ENCODE results near the gene RUNX3. TPM values are rescaled to one million over a fixed set of nuclear protein-coding genes. Genes with fewer than 3 reads are reported as not detected.

RUNX3 gene
- polyA plus RNA-seq, 6 donors from 2014 or later: 14.7 to 28.7 (median 18.2) TPM

DNA sequence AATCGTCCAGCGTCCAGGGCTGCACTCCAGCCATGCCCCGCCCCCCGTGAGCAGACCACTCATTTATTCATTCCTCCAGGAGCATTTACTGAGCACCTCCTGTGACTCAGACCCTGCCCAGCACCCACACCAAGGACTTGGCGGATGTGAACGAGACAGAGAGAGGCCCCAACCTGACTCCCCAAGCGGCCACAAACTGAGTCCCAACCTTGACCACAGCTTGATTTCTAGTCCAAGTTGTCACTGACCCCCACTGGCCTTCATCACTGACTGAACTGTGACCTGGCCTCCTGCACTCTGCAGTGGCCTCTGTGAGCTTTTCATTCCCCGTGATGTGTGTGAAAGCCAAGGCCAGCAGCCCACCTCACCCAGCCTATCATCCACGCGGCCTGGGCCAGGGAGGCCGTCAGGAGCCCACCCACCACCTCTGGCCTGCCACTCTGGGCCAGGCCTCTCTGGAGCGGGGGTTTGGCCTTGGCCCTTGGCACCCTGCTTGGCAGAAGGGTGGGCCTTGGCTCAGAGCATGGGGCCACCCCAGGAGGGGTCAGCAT is 19.3 kb upstream of the RUNX3 start:
- Mint-ChIP-seq H3K36me3 (no peaks in the 10 kb centered on the region), H3K4me3 (no peak overlapping the region), H3K27me3 (no peaks in the 10 kb centered on the region), H3K27ac (peak overlapping the region in 1 of 6 donors; percentile 39), H3K9me3 (no peaks in the 10 kb centered on the region), H3K4me1 (peaks cover 17 to 49% (median 27%) of the 10 kb centered on the region in 3 donors)
- DNase-seq: no peak
- no peak for ATAC-seq (ENCODE audit: low read depth in 2 of 2)

DNA sequence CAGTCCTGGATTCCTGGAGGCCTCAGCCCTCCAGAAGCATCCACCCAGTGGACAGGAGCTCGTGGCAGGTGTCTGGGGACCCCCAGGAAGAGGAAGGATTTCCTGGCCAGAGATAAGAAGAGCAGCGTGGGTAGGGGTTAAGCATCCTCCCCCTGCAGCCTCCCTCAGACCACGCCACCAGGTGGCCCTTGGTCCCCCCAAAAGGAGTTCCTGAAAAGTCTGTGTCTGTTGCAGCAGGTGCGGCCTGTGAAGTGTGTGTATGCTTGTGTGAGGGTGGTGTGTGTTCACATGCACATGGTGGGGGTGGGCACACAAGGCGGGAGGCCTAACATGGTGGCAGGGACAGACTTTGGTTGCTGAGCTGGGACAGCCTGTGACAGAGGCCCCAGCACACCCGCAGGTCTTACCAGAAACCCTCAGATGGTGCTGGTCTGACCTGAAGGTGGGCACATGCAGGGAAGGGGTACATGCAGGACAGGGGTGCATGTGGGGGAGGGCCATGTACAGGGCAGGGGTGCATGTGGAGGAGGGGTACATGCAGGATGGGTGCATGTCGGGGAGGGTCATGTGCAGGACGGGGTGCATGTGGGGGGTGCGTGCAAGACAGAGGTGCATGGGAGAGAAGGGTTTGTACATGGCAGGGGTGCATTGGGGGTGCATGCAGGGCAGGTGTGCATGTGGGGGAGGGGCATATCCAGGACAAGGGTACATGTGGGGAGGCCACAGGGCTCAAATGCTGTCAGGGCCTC is 18.2 kb upstream of the RUNX3 start:
- Mint-ChIP-seq H3K4me1 (peaks cover 12 to 38% (median 19%) of the 10 kb centered on the region in 3 donors), H3K27ac (peak overlapping the region in 2 of 6 donors; percentile 58 to 69), H3K4me3 (no peak overlapping the region), H3K9me3 (no peaks in the 10 kb centered on the region), H3K36me3 (no peaks in the 10 kb centered on the region), H3K27me3 (no peaks in the 10 kb centered on the region)
- no peak for DNase-seq
- peak; percentile 52 to 64 for ATAC-seq (ENCODE audit: low read depth in 2 of 2)

DNA sequence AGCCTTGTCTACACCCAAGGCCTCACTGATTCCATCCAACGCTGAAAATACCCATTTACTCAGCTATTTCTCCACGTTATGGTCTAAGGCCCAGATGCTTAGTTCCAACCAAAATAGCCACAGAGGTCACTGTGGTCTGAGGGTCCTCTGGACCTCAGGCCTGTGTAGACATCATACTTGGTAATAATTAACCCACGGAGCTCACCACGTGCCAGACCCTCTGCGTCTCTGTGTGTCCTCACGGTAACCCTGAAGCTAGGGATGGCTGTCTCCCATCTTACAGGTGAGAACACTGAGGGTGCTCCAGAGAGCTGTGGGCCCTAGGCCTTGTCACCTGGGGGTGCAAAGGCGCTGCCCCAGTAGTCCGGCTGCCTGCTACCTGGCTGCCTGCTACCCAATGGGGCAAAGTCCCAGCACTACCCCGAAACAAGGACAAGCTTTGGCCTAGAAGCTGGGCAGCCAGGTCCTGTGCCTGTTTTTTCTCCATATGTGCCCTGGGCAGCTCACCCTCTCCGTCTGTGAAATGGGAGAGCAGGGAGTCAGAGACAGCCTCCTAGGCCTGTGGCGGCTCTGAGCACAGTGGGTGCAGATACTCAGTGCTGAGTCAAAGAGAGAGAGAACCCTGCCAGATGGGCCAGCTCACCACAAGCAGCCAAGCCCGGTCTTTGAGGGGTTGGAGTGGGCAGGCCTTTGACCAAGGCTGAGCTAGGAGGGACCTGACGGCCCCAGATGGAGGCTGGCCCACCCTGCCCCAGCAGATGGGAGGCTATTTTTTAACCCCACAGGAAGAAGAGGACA is 17.0 kb upstream of the RUNX3 start:
- Mint-ChIP-seq H3K36me3 (no peaks in the 10 kb centered on the region), H3K27ac (peak overlapping the region in 4 of 6 donors; percentile 5 to 58 (median 49)), H3K4me3 (no peak overlapping the region), H3K4me1 (peaks cover 11 to 29% (median 14%) of the 10 kb centered on the region in 3 donors), H3K27me3 (peaks cover 0 to 3% (median 0%) of the 10 kb centered on the region in 3 donors), H3K9me3 (no peaks in the 10 kb centered on the region)
- no peak for DNase-seq
- no peak for ATAC-seq (ENCODE audit: low read depth in 2 of 2)

DNA sequence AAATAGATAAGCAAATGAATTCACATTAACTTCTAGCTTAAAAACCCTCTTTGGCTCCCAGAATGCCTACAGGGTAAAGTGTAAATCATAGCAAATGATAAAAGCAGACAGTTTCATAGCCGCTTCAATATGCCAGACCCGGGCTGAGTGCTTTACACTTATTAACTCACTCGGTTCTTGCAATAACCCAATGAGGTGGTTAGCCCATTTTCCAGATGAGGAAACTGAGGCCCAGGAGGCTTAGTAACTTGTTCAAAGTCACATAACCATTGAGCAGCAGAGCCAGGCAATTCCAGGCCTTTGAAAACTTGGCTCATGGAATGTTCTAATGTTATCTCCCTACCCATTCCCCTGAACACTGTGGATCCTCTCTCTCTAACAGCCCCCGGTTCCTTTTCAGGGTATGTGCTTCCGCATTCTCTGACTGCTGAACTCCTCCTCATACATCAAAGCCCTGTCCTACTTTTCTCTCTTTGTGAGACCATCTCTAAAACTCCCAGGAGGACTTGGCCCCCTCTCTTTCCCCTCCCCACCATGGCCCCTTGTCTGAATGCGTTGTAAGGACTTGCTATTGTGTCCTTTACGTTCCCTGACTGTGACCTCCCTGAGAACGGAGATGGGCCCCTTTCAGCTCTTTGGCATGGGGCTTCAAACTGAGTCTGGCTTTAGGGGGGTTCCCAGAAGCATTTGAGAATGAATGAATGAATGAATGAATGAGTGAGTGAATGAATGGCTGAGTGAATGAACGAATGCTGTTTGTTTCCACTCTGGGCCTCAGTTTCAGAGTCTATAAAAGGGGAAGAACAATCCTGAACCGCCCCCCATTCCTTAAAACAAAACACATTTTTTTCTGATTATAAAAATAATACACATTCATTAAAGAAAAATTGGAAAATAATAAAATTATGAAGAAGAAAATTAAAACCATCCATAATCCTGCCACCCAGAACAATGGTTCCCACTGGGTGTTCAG is 15.6 kb upstream of the RUNX3 start:
- Mint-ChIP-seq H3K36me3 (no peaks in the 10 kb centered on the region), H3K4me3 (no peak overlapping the region), H3K9me3 (no peaks in the 10 kb centered on the region), H3K27ac (no peak overlapping the region), H3K4me1 (peaks cover 14 to 25% (median 23%) of the 10 kb centered on the region in 3 donors), H3K27me3 (peaks cover 0 to 3% (median 0%) of the 10 kb centered on the region in 3 donors)
- DNase-seq: no peak
- no peak for ATAC-seq (ENCODE audit: low read depth in 2 of 2)

DNA sequence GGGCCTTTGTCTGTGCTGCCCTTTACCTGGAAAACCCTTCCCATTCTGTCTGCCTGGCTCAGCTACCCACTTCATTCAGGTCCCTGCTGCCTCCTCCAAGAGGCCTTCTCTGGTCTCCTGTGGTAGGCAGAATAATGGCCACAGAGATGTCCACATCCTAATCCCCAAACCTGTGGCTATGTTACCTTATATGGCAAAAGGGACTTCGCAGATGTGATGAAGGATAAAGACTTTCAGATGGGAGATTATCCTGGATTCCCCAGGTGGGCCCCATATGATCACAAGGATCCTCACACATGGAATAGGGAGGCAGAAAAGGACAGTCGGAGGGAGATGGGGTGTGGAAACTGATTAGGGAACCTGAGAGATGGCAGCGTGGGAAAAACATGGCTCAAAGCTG is 14.2 kb upstream of the RUNX3 start:
- no peaks in the 10 kb centered on the region for H3K36me3 Mint-ChIP-seq
- H3K27ac Mint-ChIP-seq: peak overlapping the region in 4 of 6 donors; percentile 0 to 91 (median 25)
- no peak for ATAC-seq (ENCODE audit: low read depth in 2 of 2)
- H3K4me1 Mint-ChIP-seq: peaks cover 14 to 25% (median 23%) of the 10 kb centered on the region in 3 donors
- no peak overlapping the region for H3K4me3 Mint-ChIP-seq
- no peaks in the 10 kb centered on the region for H3K9me3 Mint-ChIP-seq
- DNase-seq: no peak
- peaks cover 0 to 3% (median 0%) of the 10 kb centered on the region in 3 donors for H3K27me3 Mint-ChIP-seq

GRCh38 chr1:24942789-24943188 is 12.7 kb upstream of the RUNX3 start:
- no peak overlapping the region for H3K4me3 Mint-ChIP-seq
- peaks cover 8 to 17% (median 14%) of the 10 kb centered on the region in 3 donors for H3K4me1 Mint-ChIP-seq
- H3K27me3 Mint-ChIP-seq: peaks cover 0 to 3% (median 0%) of the 10 kb centered on the region in 3 donors
- H3K36me3 Mint-ChIP-seq: no peaks in the 10 kb centered on the region
- H3K27ac Mint-ChIP-seq: no peak overlapping the region
- H3K9me3 Mint-ChIP-seq: no peaks in the 10 kb centered on the region
- DNase-seq (no peak), ATAC-seq (ENCODE audit: low read depth in 2 of 2) (no peak)

GRCh38 chr1:24941564-24941963 is 11.5 kb upstream of the RUNX3 start:
- no peak overlapping the region for H3K4me3 Mint-ChIP-seq
- DNase-seq (no peak), ATAC-seq (ENCODE audit: low read depth in 2 of 2) (no peak)
- H3K4me1 Mint-ChIP-seq: peaks cover 6 to 14% (median 7%) of the 10 kb centered on the region in 3 donors
- no peaks in the 10 kb centered on the region for H3K36me3 Mint-ChIP-seq
- H3K27me3 Mint-ChIP-seq: peaks cover 0 to 3% (median 0%) of the 10 kb centered on the region in 3 donors
- H3K27ac Mint-ChIP-seq: no peak overlapping the region
- H3K9me3 Mint-ChIP-seq: no peaks in the 10 kb centered on the region

- H3K36me3 Mint-ChIP-seq: no peaks in the 10 kb centered on the region
- no peak for ATAC-seq (ENCODE audit: low read depth in 2 of 2)
- H3K27ac Mint-ChIP-seq: no peak overlapping the region
Observed at GRCh38 chr1:24940231-24940630, 10.2 kb upstream of the RUNX3 start.

DNA sequence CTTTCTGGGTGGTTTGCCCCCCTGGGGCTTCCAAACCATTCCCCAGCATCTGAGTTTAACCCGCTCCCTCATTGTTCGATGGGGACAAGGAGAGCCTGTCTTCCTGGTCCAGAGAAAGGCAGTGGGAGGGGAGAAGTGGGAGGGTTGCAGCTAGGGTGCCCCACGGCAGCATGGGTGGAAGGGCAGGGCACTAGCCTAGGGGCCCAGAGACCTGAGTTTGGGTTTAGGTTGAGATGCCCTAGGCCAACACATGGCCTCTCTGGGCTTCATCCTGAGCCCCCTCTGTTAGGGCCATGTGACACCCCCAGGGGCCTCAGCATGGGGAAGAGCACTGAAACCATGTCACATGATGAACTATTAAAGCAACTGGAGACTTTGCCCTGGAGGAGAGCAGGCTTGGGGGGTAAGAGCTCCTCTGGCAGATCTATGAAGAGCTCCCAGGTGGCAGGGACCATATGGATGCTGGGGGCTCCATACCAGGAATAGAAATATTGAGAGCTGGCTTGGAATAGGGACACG is 9.7 kb upstream of the RUNX3 start:
- no peaks in the 10 kb centered on the region for H3K36me3 Mint-ChIP-seq
- H3K27me3 Mint-ChIP-seq: peaks cover 0 to 3% (median 0%) of the 10 kb centered on the region in 3 donors
- no peaks in the 10 kb centered on the region for H3K9me3 Mint-ChIP-seq
- no peak for ATAC-seq (ENCODE audit: low read depth in 2 of 2)
- H3K4me3 Mint-ChIP-seq: no peak overlapping the region
- H3K27ac Mint-ChIP-seq: no peak overlapping the region
- H3K4me1 Mint-ChIP-seq: peaks cover 11 to 21% (median 15%) of the 10 kb centered on the region in 3 donors
- no peak for DNase-seq

More at GRCh38 chr1:24940231-24940630, 10.2 kb upstream of the RUNX3 start:
- no peak for DNase-seq
- peaks cover 0 to 3% (median 0%) of the 10 kb centered on the region in 3 donors for H3K27me3 Mint-ChIP-seq
- no peak overlapping the region for H3K4me3 Mint-ChIP-seq
- H3K9me3 Mint-ChIP-seq: no peaks in the 10 kb centered on the region
- peaks cover 10 to 19% (median 12%) of the 10 kb centered on the region in 3 donors for H3K4me1 Mint-ChIP-seq

DNA sequence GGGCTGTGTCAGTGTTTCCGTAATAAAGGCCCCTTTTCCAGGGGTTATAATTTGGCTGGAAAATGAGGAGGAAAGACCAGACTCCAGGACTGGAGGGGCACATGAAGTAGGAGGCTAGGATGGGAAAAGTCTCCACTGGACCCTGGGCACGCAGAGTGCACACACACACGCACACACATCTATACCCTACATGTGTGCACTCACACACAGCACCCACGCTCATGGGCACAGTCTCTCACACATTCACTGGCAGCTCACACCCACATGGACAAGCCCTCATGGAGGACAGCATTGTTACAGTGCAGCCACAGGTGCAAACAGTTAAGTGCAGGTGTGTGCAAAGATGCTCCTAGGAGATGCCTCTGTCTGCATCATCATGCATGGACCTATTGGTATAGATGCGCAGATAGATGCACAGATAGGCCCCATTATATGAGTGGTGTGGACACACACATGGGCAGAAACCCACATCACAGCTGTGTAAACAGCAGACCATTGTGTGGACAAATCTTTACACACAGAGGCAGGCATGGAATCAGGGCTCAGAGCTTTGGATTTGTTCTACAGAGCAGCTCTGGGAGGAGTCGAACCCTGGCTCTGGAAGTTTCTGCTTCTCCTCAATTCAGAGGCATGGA is 9.1 kb upstream of the RUNX3 start:
- Mint-ChIP-seq H3K4me1 (peaks cover 17 to 27% (median 21%) of the 10 kb centered on the region in 3 donors), H3K9me3 (no peaks in the 10 kb centered on the region), H3K36me3 (no peaks in the 10 kb centered on the region), H3K27me3 (peaks cover 0 to 3% (median 0%) of the 10 kb centered on the region in 3 donors), H3K27ac (peak overlapping the region in 1 of 6 donors; percentile 54), H3K4me3 (no peak overlapping the region)
- DNase-seq (no peak), ATAC-seq (ENCODE audit: low read depth in 2 of 2) (no peak)

DNA sequence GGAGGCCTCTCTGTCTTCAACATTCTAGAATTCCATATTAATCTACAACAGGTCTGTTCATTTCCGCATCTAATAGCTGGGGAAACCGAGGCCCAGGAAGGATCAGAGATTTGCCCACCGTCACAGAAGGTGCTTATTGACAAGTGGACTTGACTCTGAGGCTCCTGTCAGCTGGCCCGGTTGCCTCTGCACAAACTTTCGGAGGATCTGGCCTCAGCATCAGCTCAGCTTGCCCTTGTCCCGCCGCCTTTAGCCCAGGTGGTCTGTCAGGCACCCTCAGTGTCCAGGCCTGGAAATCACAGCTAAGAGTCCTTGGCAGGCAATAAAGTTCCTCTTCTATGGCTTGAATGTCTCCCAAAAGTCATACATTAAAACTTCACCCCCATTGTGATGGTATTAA is 8.2 kb upstream of the RUNX3 start:
- H3K9me3 Mint-ChIP-seq: no peaks in the 10 kb centered on the region
- ATAC-seq (ENCODE audit: low read depth in 2 of 2) (no peak), DNase-seq (no peak)
- H3K27me3 Mint-ChIP-seq: peaks cover 0 to 3% (median 0%) of the 10 kb centered on the region in 3 donors
- no peaks in the 10 kb centered on the region for H3K36me3 Mint-ChIP-seq
- peak overlapping the region in 1 of 8 donors; percentile 15 for H3K4me3 Mint-ChIP-seq
- peaks cover 24 to 34% (median 29%) of the 10 kb centered on the region in 3 donors for H3K4me1 Mint-ChIP-seq
- peak overlapping the region in 1 of 6 donors; percentile 47 for H3K27ac Mint-ChIP-seq

DNA sequence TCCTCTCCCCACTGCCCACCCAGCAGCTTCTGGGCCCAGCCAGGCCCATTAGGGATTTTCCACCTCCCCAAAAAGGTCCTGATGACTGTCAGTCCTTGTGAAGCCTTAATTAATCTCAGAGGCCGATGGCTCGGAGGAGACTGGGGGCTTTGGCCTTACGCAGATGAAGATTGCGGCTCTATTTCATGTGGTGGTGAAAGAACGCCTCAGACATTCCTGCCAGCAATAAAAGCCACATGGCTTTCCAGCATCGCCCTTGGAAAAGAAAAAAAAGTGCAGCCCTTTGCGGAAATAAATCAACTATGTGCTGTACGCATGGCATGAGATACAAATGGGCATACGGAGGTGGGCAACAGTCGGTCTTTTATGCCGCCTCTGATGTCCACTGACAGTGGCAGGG is 6.6 kb upstream of the RUNX3 start:
- Mint-ChIP-seq H3K4me3 (no peak overlapping the region), H3K4me1 (peaks cover 23 to 36% (median 29%) of the 10 kb centered on the region in 3 donors), H3K27ac (no peak overlapping the region), H3K9me3 (no peaks in the 10 kb centered on the region), H3K27me3 (no peaks in the 10 kb centered on the region), H3K36me3 (no peaks in the 10 kb centered on the region)
- DNase-seq (no peak), ATAC-seq (ENCODE audit: low read depth in 2 of 2) (no peak)
